ENCODE measurements around the gene DCUN1D2.

DNA sequence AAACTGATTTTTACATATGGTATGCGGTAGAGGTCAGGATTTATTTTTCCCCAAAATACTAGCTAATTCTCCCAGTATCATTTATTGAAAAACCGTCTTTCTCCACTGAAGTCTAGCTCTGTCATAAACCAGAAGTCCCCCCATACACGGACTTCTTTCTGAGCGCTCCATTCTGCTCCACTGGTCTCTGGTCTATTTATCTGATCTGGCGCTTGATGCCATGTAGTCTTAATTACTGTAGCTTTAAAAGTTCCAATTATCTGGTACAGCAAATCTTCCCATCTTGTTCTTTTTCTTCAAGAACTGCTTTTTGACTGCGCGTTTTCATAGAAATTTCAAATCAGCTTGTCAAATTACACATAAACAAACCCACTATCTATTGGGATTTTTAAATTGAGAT, 13.7 kb downstream of the DCUN1D2 start:
- TF ChIP-seq, protein P1, sequence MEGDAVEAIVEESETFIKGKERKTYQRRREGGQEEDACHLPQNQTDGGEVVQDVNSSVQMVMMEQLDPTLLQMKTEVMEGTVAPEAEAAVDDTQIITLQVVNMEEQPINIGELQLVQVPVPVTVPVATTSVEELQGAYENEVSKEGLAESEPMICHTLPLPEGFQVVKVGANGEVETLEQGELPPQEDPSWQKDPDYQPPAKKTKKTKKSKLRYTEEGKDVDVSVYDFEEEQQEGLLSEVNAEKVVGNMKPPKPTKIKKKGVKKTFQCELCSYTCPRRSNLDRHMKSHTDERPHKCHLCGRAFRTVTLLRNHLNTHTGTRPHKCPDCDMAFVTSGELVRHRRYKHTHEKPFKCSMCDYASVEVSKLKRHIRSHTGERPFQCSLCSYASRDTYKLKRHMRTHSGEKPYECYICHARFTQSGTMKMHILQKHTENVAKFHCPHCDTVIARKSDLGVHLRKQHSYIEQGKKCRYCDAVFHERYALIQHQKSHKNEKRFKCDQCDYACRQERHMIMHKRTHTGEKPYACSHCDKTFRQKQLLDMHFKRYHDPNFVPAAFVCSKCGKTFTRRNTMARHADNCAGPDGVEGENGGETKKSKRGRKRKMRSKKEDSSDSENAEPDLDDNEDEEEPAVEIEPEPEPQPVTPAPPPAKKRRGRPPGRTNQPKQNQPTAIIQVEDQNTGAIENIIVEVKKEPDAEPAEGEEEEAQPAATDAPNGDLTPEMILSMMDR (conservative IDR thresholded peaks at IDR 0.05) = no peak
- TF ChIP-seq ZFX (IDR thresholded peaks at IDR 0.05) = no peak
